Right lobe of liver (tissue), 4 donors: ENCODE data around the gene KL.

Source experiments
- CTCF ChIP-seq, 4 donors: fragments of 200-600 bp in 3 of 4; fragments of 450-650 bp in 1 of 4; IDR thresholded peaks; one replicate each; pipeline versions ENCODE4 v1.5.1 to v1.8.0; 2016 to 2022; ENCODE audit warnings: antibody characterized with exemption in 4 of 4, mild to moderate bottlenecking in 2 of 4
- POLR2A ChIP-seq: fragments of 450-650 bp; IDR thresholded peaks from one replicate; pipeline ENCODE4 v1.6.1; 2017; ENCODE audit warnings: antibody characterized with exemption, mild to moderate bottlenecking
- donor health status: DM: no; HTN: no; CAD: no.
- donor health status: DM: no; HTN: no; CAD: no.
- donor health status: DM: no; HTN: yes; CAD: no.

GRCh38 chr13:33034882-33035520 is 18.8 kb downstream of the KL start:
- TF ChIP-seq CTCF (IDR thresholded peaks at IDR 0.05) (no peak), POLR2A (no peak)
